Kidney capillary endothelial cell (primary cell): ENCODE measurements around the gene NKPD1.

Experiments used
- DNase-seq: peaks from one replicate; pipeline ENCODE4 v3.0.0-alpha.2; 2018; ENCODE audit warnings: low spot score

Gene NKPD1

DNA sequence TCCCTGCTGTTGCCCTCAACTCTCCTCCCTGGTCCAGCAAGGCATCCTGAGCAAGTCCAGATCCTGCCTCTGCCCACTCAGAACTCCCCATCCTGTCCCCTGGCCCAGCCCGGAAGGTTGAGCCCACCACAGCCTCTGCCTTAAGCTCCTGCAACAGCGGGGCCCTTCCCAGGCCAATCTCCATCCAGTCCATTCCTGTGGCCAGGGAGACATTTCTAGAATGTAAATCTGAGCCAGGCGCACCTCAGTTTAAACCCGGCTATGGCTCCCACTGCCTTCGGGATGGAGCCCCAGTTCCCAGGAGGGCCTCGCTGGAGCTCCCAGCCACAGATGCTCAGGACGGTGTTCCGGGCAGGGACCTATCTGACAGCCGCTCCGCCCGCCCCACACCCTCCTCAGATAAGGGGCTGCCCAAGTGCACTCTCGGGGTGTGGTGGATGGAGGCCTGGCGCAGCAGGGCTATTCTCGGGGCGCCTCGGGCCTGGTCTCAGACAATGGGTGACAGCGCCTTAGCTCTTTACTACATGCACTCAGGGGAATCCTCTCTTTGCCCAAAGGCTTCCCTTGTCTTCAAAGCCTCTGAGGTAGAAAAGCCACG lies 11.9 kb upstream of the NKPD1 start:
- no peak for DNase-seq

GRCh38 chr19:45172173-45172572 lies 11.4 kb upstream of the NKPD1 start:
- DNase-seq: no peak

- DNase-seq: peak; percentile 33
Measured at GRCh38 chr19:45171211-45171623, 10.4 kb upstream of the NKPD1 start.

DNA sequence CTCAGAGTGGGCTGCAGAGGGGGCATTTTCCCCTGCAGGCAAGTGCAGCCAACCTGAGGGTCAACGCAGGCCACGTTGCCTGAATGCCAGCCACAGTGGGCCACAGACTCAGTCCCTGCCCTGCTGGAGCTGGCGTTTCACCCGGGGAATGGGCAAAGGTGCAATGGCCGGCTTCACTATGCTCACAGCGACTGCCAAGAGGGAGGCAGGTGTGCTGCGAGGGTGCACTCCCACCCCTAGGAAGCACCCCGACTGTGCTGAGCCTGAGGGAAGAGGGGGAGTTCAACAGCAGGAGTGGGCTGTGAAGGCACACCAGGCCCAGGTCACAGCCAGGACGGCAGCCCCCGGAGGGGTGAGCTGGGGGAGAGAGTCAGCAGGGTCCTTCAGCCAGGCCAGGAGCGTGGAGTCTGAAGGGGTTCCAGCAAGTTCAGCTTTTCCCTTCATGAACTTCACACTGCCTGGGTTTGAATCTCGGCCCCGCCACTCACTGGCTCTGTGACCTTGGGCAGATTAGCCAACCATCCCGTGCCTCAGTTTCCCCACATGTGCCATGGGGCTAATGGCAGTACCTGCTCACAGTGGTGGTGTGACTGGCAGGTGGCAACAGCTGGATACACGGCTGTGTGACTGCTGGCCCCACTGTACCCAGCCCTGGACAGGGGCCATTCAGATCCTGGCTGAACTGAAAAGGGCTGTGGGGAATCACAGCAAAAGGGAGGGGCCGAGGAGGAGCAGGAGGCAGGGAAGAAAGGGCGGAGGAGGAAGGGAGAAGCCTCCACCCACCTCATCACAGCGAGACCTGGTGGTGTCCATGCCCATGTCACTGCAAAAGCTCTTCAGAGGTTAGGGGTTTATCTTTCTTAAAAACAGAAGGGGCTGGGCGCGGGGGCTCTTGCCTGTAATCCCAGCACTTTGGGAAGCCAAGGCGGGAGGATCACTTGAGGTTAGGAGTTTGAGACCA lies 9.6 kb upstream of the NKPD1 start:
- no peak for DNase-seq

GRCh38 chr19:45169602-45170001 lies 8.8 kb upstream of the NKPD1 start:
- no peak for DNase-seq

- no peak for DNase-seq
Measured at GRCh38 chr19:45168767-45169351, 8.1 kb upstream of the NKPD1 start.

DNA sequence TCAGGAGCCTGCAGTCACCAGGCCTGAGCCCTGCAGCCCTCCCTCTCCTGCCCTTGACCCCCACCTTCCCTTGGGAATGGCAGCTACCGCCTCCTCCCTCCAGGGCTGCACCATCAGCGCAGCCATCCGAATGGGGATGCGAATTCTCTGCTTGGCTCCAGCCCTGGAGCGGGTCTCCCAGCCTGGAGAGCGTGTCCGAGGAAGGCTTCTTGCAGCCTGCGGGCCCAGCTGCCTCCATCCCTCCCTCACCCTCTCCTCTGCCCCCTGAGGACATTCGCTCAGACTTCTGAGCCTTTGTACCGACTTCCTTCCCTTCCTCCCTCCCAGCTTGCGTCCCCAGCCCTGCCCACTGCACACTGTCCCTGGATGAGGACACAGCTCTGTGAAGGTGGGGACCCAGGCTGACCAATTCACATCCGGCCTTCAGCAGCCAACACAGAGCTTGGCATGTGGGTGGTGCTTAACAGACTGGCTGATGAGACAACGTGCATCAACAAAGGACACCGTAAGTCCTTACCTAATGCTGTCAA lies 6.0 kb upstream of the NKPD1 start:
- DNase-seq: peak; percentile 46

- DNase-seq: peak; percentile 57
Measured at GRCh38 chr19:45164577-45165335, 4.0 kb upstream of the NKPD1 start.

- DNase-seq: no peak
Measured at GRCh38 chr19:45163751-45164460, 3.1 kb upstream of the NKPD1 start.

GRCh38 chr19:45163156-45163555 lies 2.4 kb upstream of the NKPD1 start:
- DNase-seq: no peak

- DNase-seq: no peak
Measured at GRCh38 chr19:45162608-45163143, 1.9 kb upstream of the NKPD1 start.

DNA sequence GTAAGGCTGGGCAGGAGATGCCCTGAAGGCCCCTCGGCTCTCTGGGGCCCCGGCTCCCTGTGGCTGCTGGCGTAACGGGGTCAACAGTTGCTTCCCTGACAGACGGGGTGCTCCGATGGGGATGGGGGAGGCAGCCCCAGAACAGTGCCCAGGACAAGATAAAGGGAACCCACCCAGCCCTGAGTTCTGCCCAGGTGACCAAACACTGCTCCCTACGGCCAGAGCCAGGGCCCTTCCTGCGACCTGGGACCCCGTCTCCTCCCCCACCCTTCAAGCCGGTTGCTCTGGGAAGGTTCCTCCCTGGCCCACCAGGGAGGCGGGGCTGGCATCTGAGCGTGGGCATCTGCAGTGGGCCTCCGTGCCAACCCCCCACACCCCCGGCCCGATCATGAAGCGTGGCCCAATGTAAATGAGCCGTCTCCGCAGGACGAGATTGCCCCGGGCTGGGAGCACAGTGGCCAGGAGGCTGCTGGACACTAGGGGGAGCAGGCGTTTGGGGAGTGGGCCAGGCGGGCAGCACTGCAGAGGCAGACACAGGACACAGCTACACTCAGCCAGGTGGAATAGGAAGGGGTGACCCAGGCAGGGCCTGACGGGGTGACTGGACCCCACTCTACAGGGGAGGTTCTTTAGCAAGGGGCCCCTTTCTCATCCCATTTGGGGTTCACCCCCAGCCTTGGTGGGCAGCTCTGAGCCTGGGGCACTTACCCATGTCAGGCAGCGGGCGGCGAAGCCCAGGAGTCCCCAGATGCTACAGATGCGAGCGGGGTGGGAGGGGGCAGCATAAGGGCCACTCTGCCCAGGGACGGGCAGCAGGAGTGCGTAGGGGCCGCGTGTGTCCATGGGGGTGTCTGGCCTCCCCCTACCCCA lies 1.2 kb upstream of the NKPD1 start:
- DNase-seq: no peak

DNA sequence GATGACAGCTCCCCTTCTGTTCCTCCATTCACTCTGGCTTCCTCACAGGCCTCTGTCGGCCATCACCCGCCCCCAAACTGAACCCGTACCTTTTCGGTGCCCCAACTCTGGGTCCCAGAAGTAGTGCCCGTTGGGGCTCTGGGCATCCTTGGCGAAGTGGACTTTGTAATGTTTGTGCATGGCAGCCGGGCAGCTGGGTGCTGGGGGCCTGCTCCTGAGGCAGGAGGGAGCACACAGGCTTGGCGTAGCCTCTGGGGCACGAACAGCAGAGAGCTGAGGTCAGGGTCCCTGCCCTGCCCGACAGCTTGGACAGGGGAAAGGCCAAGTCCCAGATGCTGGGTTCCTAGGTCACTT lies 834 bp downstream of the NKPD1 start:
- DNase-seq: no peak

- DNase-seq: no peak
Measured at GRCh38 chr19:45159210-45159970, 1.4 kb downstream of the NKPD1 start.

DNA sequence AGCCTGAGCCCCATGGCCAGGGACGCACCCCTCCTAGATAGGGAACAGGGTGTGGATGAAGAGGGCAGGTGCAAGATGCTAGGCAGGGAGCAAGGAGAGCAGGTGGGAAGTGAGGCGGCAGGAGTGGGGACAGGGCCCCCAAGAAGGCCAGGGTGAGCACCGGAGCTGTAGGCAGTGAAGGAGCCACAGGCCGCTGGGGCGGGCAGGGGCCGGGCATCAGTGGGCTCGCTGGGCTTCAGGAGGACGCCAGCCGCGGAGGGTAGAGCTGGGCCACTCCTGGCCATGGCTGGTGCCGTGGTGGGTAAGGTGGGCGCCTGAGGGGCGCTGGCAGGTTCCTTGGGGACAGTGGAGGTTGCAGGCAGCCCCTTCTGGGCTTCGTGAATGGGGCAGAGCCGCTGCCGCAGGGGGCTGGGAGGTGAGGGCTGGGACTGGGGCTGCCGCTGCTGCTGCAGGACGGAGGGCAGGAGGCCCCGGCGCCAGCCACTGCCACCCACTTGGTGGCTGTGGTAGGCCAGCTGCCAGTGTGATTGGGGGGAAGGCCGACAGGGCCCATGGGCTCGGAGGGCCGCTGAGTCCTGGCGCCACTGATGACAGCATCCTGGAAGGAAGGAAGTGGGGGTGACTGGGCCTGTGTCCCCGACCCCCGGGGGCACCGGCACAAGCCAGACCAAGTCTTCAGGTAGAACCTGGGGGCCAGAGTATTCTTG lies 2.1 kb downstream of the NKPD1 start:
- DNase-seq: peak; percentile 56

DNA sequence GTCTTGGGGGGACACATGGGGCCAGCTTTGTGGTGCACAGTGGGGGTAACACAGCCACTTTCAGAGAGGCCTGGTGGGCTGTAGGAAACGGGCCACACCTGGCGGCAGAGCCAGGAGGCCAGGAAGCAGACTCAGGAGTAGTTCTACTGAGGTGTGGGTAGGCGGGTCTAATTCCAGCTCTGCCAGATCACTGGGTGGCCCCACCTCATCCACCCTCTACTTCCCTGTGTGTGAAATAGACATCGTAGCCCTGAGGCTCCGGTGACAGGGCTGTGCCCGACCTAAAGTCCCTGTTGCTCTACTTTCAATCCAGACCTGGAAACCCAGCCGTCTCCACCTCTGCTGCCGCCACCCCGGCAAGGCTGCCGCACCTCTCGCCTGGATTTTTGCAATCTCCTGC lies 4.0 kb downstream of the NKPD1 start:
- no peak for DNase-seq

DNA sequence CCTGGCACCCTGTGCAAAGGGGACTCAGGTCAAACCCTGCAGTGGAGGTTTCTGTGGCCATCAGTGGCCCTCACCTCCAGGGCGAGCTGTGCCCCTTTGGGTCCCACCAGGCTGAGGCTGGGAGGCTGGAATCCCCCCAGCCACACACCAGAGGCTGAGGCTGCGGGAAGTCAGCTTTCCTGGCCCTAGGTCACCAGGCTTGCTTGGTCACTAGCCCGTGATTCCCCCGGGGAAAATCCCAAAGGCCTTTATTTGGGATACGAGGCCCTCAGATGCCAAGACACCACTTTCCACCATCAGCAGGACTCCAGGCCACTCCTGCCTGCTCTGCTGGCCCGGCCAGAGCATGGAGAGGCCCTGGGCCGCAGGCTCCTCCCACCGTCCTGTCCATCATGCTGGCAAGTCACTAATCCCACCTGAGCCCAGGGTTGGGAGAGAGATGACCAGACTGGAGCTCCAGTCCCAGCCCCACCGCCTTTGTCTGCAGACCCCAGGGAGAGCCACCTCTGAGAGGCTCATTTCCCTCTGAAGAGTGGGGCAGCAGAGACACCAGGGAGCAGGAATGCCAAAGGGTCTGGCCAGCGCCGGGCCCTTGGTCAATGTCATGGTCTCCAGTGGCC lies 4.7 kb downstream of the NKPD1 start:
- no peak for DNase-seq

GRCh38 chr19:45154064-45154827 lies 6.5 kb downstream of the NKPD1 start:
- DNase-seq: peak; percentile 53
